Measurements from ENCODE around the gene BRPF3. TPM values are rescaled to one million over a fixed set of nuclear protein-coding genes. Genes with fewer than 3 reads are reported as not detected.
A peak's percentile ranks its signal among the peaks of the same experiment; 100 is the strongest.

Gene BRPF3
- total and polyA plus RNA-seq, 10 of the 15 experiments (the other 5 are each of a cell fraction or from before 2014, with no cell fraction given): 2.3 to 16.1 (median 6.7) TPM

GRCh38 chr6:36196880-36197548 is 470 bp downstream of the BRPF3 start (continued):
- TF ChIP-seq USF1 (IDR thresholded peaks at IDR 0.05; ENCODE audit: borderline replicate concordance, extremely low read length, insufficient read depth, low read depth, low read length) (no peak), BMI1 (IDR thresholded peaks at IDR 0.05; ENCODE audit: borderline replicate concordance) (no peak), HDAC6 (IDR thresholded peaks at IDR 0.05; ENCODE audit: unreplicated experiment) (no peak), TBL1XR1 (IDR thresholded peaks at IDR 0.05; ENCODE audit: low read depth, low read length) (no peak), ELK1 (IDR thresholded peaks at IDR 0.05; ENCODE audit: low read depth, low read length) (no peak)

GRCh38 chr6:36197739-36198221 is 1.2 kb downstream of the BRPF3 start:
- H3K79me2 ChIP-seq (ENCODE audit: control insufficient read depth, insufficient read depth, low read length): no peaks in the 10 kb centered on the region; the same call in 1 of the 2 replicates
- H2AFZ ChIP-seq (ENCODE audit: control insufficient read depth, low read depth, low read length): peak overlapping the region; percentile 50; the same call in 1 of the 2 replicates
- TF ChIP-seq EGR1 (IDR thresholded peaks at IDR 0.05; ENCODE audit: borderline replicate concordance in 1 of 2, low read depth in 2 of 2, low read length in 2 of 2) (peak in 1 of 2 experiments; percentile 54; a peak in 1 of 3 replicates), ATF7 (IDR thresholded peaks at IDR 0.05; ENCODE audit: low read depth) (no peak), TARDBP (IDR thresholded peaks at IDR 0.05; ENCODE audit: borderline replicate concordance) (no peak)

More at GRCh38 chr6:36197739-36198221, 1.2 kb downstream of the BRPF3 start:
- H3K27me3 ChIP-seq (replicated peaks in 1 of 2; ENCODE audit: control insufficient read depth in 2 of 2, insufficient read depth in 2 of 2, low read length in 1 of 2): no peaks in the 10 kb centered on the region
- H3K4me3 ChIP-seq: peak overlapping the region; percentile 79
- DNase-seq (ENCODE audit: low read depth, low spot score) (no peak), FAIRE-seq (no peak), ATAC-seq (no peak)
- 55% methylated on average over 16 of the region's 17 CpGs for WGBS (ENCODE audit: insufficient coverage, insufficient replicate concordance, low lambda C conversion rate, missing lambda C conversion rate)
- ChIA-PET SMC1A (ENCODE audit: uncharacterized antibody, unreplicated experiment) (interaction anchor here (0.6 to 2.4 kb wide), 6 partner anchors 39 to 161 kb away, joined by 3 to 6 read pairs (median 3); no protein-coding TSS in a partner anchor), POLR2A (interaction anchor here (1.1 kb wide), 1 partner anchor 26 kb away, joined by 3 read pairs; no protein-coding TSS in a partner anchor), CTCF (interaction anchor here (0.7 to 2.3 kb wide), 7 partner anchors 12 to 173 kb away, joined by 3 to 13 read pairs (median 5); partner anchors contain the start of gene MAPK14), RAD21 (ENCODE audit: unreplicated experiment) (interaction anchor here (1.1 to 1.5 kb wide), 5 partner anchors 66 to 164 kb away, joined by 5 to 8 read pairs (median 8); no protein-coding TSS in a partner anchor)
- H3K4me2 ChIP-seq (ENCODE audit: control insufficient read depth, insufficient read depth): peak overlapping the region; percentile 81
- H3K36me3 ChIP-seq (ENCODE audit: control insufficient read depth in 2 of 2, insufficient read depth in 2 of 2, low read length in 1 of 2): peaks cover 7 to 10% of the 10 kb centered on the region in 2 experiments; a peak in 3 of 4 replicates
- H3K4me1 ChIP-seq (ENCODE audit: control insufficient read depth, insufficient read depth, low read length): peaks cover 5% of the 10 kb centered on the region; the same call in 1 of the 2 replicates
- H3K9me3 ChIP-seq (replicated peaks; ENCODE audit: control insufficient read depth, insufficient read depth, low read length): no peaks in the 10 kb centered on the region; the same call in 2 of the 3 replicates
- H3K27ac ChIP-seq (ENCODE audit: control insufficient read depth, insufficient read depth): no peak overlapping the region
- no peak overlapping the region; the same call in 1 of the 2 replicates for H3K9ac ChIP-seq (ENCODE audit: control insufficient read depth, insufficient read depth, low read length)
- H4K20me1 ChIP-seq (ENCODE audit: control insufficient read depth, insufficient read depth): no peaks in the 10 kb centered on the region
- in situ Hi-C loops (cut with MboI): no loop called here
- intact Hi-C loops (cut with micrococcal nuclease; ENCODE audit: unreplicated experiment): loop anchor here (2.0 to 5.0 kb wide), 3 partner anchors 75 to 171 kb away; partner anchors contain the start of gene MAPK14
- TSS peak; percentile 79 for BruUV-seq (replicated peaks)

Data from GM12878 (cell line).